Thyroid gland (tissue), 4 donors: Measurements from ENCODE around the gene IRF2.

ENCODE experiments used
- POLR2A ChIP-seq, 2 donors: fragments of 450-650 bp; IDR thresholded peaks; one replicate each; pipeline ENCODE4 v1.6.1; 2017; ENCODE audit warnings: antibody characterized with exemption in 2 of 2, mild to moderate bottlenecking in 2 of 2, moderate library complexity in 1 of 2
- TF ChIP-seq, protein P1 (sequence below), 6 experiments: fragments of 200-600 bp in 3 of 6; fragments of 450-650 bp in 3 of 6; sonication (generic) in 3 of 6; IDR thresholded peaks; one replicate each; pipeline ENCODE4 v1.5.1; 2016 to 2019; ENCODE audit warnings: antibody characterized with exemption in 6 of 6, mild to moderate bottlenecking in 2 of 6, inconsistent platforms in 1 of 6, moderate library complexity in 1 of 6

DNA sequence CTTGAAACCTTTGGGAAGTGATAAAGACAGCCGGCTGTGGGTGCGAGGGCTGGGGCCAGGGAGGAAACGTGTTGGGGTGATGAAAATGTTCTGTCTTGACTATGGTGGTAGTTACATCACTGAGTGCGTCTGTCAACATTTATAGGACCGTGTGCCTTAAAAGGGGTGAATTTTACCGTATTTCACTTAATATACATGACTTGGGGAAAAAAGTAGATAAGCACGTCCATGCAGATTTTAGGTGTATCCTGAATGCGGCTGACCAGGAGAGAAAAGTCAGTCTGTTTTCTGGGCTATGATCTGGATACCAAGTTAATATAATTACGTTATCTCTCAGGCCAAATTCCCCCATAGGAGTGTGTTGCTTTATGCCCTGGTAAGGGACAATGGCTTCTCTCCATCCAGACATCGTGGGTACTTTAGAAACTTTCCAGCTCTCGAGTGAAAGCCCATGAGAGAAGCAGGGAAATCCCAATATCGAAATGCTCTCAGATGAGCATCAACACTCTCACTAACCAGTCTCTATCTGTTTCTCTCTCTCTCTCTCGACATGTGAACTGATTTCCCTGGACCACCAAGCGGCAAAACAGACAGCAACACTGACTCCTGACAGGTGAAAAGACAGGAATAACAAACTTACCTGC, 71.5 kb downstream of the IRF2 start:
- TF ChIP-seq, protein P1, sequence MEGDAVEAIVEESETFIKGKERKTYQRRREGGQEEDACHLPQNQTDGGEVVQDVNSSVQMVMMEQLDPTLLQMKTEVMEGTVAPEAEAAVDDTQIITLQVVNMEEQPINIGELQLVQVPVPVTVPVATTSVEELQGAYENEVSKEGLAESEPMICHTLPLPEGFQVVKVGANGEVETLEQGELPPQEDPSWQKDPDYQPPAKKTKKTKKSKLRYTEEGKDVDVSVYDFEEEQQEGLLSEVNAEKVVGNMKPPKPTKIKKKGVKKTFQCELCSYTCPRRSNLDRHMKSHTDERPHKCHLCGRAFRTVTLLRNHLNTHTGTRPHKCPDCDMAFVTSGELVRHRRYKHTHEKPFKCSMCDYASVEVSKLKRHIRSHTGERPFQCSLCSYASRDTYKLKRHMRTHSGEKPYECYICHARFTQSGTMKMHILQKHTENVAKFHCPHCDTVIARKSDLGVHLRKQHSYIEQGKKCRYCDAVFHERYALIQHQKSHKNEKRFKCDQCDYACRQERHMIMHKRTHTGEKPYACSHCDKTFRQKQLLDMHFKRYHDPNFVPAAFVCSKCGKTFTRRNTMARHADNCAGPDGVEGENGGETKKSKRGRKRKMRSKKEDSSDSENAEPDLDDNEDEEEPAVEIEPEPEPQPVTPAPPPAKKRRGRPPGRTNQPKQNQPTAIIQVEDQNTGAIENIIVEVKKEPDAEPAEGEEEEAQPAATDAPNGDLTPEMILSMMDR (IDR thresholded peaks at IDR 0.05) = no peak
- no peak for TF ChIP-seq POLR2A (IDR thresholded peaks at IDR 0.05)
